Naive thymus-derived CD4-positive, alpha-beta T cell (primary cell): ENCODE measurements around the gene NPLOC4. TPM values are rescaled to one million over a fixed set of nuclear protein-coding genes. Genes with fewer than 3 reads are reported as not detected.

ENCODE experiments used
- ATAC-seq: fragments of 150-1000 bp; cut with Tn5 transposase; 2 replicates; pipeline ENCODE4 v1.10.0; 2021; ENCODE audit warnings: mild to moderate bottlenecking, moderate library complexity
- CTCF ChIA-PET: fragments of 350-600 bp; sonication (Branson Sonifier 250); formaldehyde crosslinking; loops from one replicate; lab custom pipeline; 2021; ENCODE audit warnings: antibody characterized with exemption; lab: Charles Lee
- POLR2A ChIA-PET: fragments of 350-600 bp; sonication (Branson Sonifier 250); formaldehyde crosslinking; loops from one replicate; lab custom pipeline; 2021; ENCODE audit warnings: antibody characterized with exemption, inconsistent platforms; lab: Charles Lee
- DNase-seq, 9 donors: peaks; one replicate each; pipeline versions ENCODE4 v3.0.0 to v3.0.0-alpha.2; 2020 to 2022; ENCODE audit warnings: mixed read lengths in 1 of 9
- H3K27ac ChIP-seq: one replicate; pipeline ENCODE4 v1.7.0; 2013; ENCODE audit warnings: mild to moderate bottlenecking, low read depth, low read length, moderate library complexity
- H3K27me3 ChIP-seq, 2 donors: one replicate each; pipeline ENCODE4 v1.7.0; 2013; ENCODE audit warnings: low read length in 2 of 2, mild to moderate bottlenecking in 2 of 2, moderate library complexity in 2 of 2; ENCODE audit not compliant: control insufficient read depth in 2 of 2, insufficient read depth in 2 of 2
- H3K36me3 ChIP-seq, 3 experiments: 1 replicate in 2 of 3; 2 replicates in 1 of 3; pipeline ENCODE4 v1.7.0; 2013; ENCODE audit warnings: low read length in 3 of 3, mild to moderate bottlenecking in 3 of 3, moderate library complexity in 1 of 3; ENCODE audit not compliant: insufficient read depth in 3 of 3, control insufficient read depth in 2 of 3
- H3K4me1 ChIP-seq, 2 donors: one replicate each; pipeline ENCODE4 v1.7.0; 2013; ENCODE audit warnings: low read length in 2 of 2, mild to moderate bottlenecking in 2 of 2, moderate library complexity in 1 of 2; ENCODE audit not compliant: control insufficient read depth in 2 of 2, insufficient read depth in 2 of 2
- H3K4me3 ChIP-seq: 2 replicates; pipeline ENCODE4 v1.7.0; 2013; ENCODE audit warnings: mild to moderate bottlenecking, low read length
- H3K9me3 ChIP-seq, 3 experiments: 1 replicate in 2 of 3; 2 replicates in 1 of 3; pipeline ENCODE4 v1.7.0; 2013; ENCODE audit warnings: low read length in 3 of 3; ENCODE audit not compliant: control insufficient read depth in 2 of 3
- H3K27ac Mint-ChIP-seq, 9 donors: one replicate each; pipeline ENCODE4 v1.8.0; 2020 to 2022; ENCODE audit warnings: mixed read lengths in 9 of 9, mild to moderate bottlenecking in 8 of 9, moderate library complexity in 5 of 9, inconsistent platforms in 2 of 9
- H3K27me3 Mint-ChIP-seq, 5 donors: one replicate each; pipeline ENCODE4 v1.8.0; 2021 to 2022; ENCODE audit warnings: mixed read lengths in 5 of 5, mild to moderate bottlenecking in 1 of 5
- H3K36me3 Mint-ChIP-seq, 5 donors: one replicate each; pipeline ENCODE4 v1.8.0; 2020 to 2022; ENCODE audit warnings: mixed read lengths in 5 of 5, mild to moderate bottlenecking in 3 of 5, inconsistent platforms in 1 of 5
- H3K4me1 Mint-ChIP-seq, 7 donors: one replicate each; pipeline ENCODE4 v1.8.0; 2020 to 2022; ENCODE audit warnings: mixed read lengths in 7 of 7, mild to moderate bottlenecking in 3 of 7, inconsistent platforms in 1 of 7
- H3K4me3 Mint-ChIP-seq, 10 donors: one replicate each; pipeline ENCODE4 v1.8.0; 2020 to 2022; ENCODE audit warnings: mild to moderate bottlenecking in 10 of 10, mixed read lengths in 10 of 10, moderate library complexity in 6 of 10, inconsistent platforms in 2 of 10
- H3K9me3 Mint-ChIP-seq, 11 donors: one replicate each; pipeline ENCODE4 v1.8.0; 2020 to 2022; ENCODE audit warnings: mixed read lengths in 11 of 11, mild to moderate bottlenecking in 4 of 11, inconsistent platforms in 1 of 11, moderate library complexity in 1 of 11
- intact Hi-C, 2 donors: fragments of 100-400 bp; cut with micrococcal nuclease; formaldehyde crosslinking; loops; one replicate each; pipeline ENCODE4 v1.15.1; 2023
- polyA plus RNA-seq, 2 donors: library from polyadenylated mRNA; unstranded; fragments of 300-500 nt; fragmentation: Illumina TruSeq; gene quantifications; one replicate each; pipeline ENCODE4 v1.2.3, GENCODE V29; 2021
- total RNA-seq, 6 experiments: library from RNA in 5 of 6; stranded (reverse) in 5 of 6; gene quantifications; 1 replicate in 5 of 6; 2 replicates in 1 of 6; pipeline ENCODE4 v1.2.3 and lab custom pipeline; 2021 to 2026

Gene NPLOC4
- total and polyA plus RNA-seq, 7 experiments from 2014 or later = 47.8 to 125 (median 84.2) TPM

GRCh38 chr17:81572563-81573168 lies 64.2 kb downstream of the NPLOC4 start:
- no peaks in the 10 kb centered on the region for H3K9me3 ChIP-seq
- no peak for DNase-seq
- peaks cover 19 to 85% (median 23%) of the 10 kb centered on the region in 3 experiments for H3K36me3 ChIP-seq
- Mint-ChIP-seq H3K36me3 (peaks cover 3 to 33% (median 17%) of the 10 kb centered on the region in 5 donors), H3K4me1 (peaks cover 0 to 6% (median 4%) of the 10 kb centered on the region in 7 donors), H3K27me3 (no peaks in the 10 kb centered on the region), H3K9me3 (peaks cover 0 to 1% (median 0%) of the 10 kb centered on the region in 11 donors), H3K27ac (no peak overlapping the region), H3K4me3 (no peak overlapping the region)
- H3K27me3 ChIP-seq = no peaks in the 10 kb centered on the region
- POLR2A ChIA-PET = no interaction called here
- intact Hi-C loops = no loop called here
- no peak overlapping the region for H3K4me3 ChIP-seq
- ATAC-seq = no peak
- no peaks in the 10 kb centered on the region for H3K4me1 ChIP-seq
- no peak overlapping the region for H3K27ac ChIP-seq
- CTCF ChIA-PET = interaction anchor here (1.0 kb wide), 1 partner anchor 29 kb away, joined by 3 read pairs; no protein-coding TSS in a partner anchor

- DNase-seq (no peak), ATAC-seq (no peak)
- Mint-ChIP-seq H3K27me3 (no peaks in the 10 kb centered on the region), H3K4me1 (peaks cover 0 to under 1% (median 0%) of the 10 kb centered on the region in 7 donors), H3K9me3 (no peaks in the 10 kb centered on the region), H3K4me3 (no peak overlapping the region), H3K27ac (no peak overlapping the region), H3K36me3 (peaks cover 0 to 33% (median 12%) of the 10 kb centered on the region in 5 donors)
- no peaks in the 10 kb centered on the region for H3K4me1 ChIP-seq
- H3K4me3 ChIP-seq = no peak overlapping the region
- intact Hi-C loops = no loop called here
- no peaks in the 10 kb centered on the region for H3K9me3 ChIP-seq
- no peak overlapping the region for H3K27ac ChIP-seq
- peaks cover 19 to 86% (median 27%) of the 10 kb centered on the region in 3 experiments for H3K36me3 ChIP-seq
- H3K27me3 ChIP-seq = no peaks in the 10 kb centered on the region
- POLR2A ChIA-PET = no interaction called here
- CTCF ChIA-PET = no interaction called here
Measured at GRCh38 chr17:81570964-81571363, 65.9 kb downstream of the NPLOC4 start.

GRCh38 chr17:81569986-81570514 lies 66.9 kb downstream of the NPLOC4 start:
- no peak for ATAC-seq
- intact Hi-C loops = no loop called here
- Histone ChIP-seq H3K27me3 (no peaks in the 10 kb centered on the region), H3K36me3 (peaks cover 19 to 87% (median 27%) of the 10 kb centered on the region in 3 experiments), H3K9me3 (no peaks in the 10 kb centered on the region), H3K4me1 (no peaks in the 10 kb centered on the region), H3K27ac (no peak overlapping the region), H3K4me3 (no peak overlapping the region)
- ChIA-PET CTCF (no interaction called here), POLR2A (no interaction called here)
- H3K9me3 Mint-ChIP-seq = no peaks in the 10 kb centered on the region
- no peak overlapping the region for H3K27ac Mint-ChIP-seq
- H3K36me3 Mint-ChIP-seq = peaks cover 0 to 38% (median 19%) of the 10 kb centered on the region in 5 donors
- DNase-seq = no peak
- no peaks in the 10 kb centered on the region for H3K27me3 Mint-ChIP-seq
- H3K4me1 Mint-ChIP-seq = peaks cover 0 to 6% (median 0%) of the 10 kb centered on the region in 7 donors
- H3K4me3 Mint-ChIP-seq = no peak overlapping the region

GRCh38 chr17:81568416-81568815 lies 68.5 kb downstream of the NPLOC4 start:
- no peak for DNase-seq
- H3K4me1 ChIP-seq = no peaks in the 10 kb centered on the region
- CTCF ChIA-PET = interaction anchor here (0.7 kb wide), 1 partner anchor 870 kb away, joined by 4 read pairs; no protein-coding TSS in a partner anchor
- no peaks in the 10 kb centered on the region for H3K9me3 ChIP-seq
- peaks cover 7 to 89% (median 21%) of the 10 kb centered on the region in 3 experiments for H3K36me3 ChIP-seq
- intact Hi-C loops = no loop called here
- H3K27ac Mint-ChIP-seq = peak overlapping the region in 2 of 9 donors; percentile 22 to 41
- H3K9me3 Mint-ChIP-seq = no peaks in the 10 kb centered on the region
- H3K27ac ChIP-seq = no peak overlapping the region
- no peak overlapping the region for H3K4me3 Mint-ChIP-seq
- peaks cover 0 to 40% (median 21%) of the 10 kb centered on the region in 5 donors for H3K36me3 Mint-ChIP-seq
- POLR2A ChIA-PET = no interaction called here
- ATAC-seq = no peak
- H3K4me1 Mint-ChIP-seq = peaks cover 0 to 6% (median 0%) of the 10 kb centered on the region in 7 donors
- no peak overlapping the region for H3K4me3 ChIP-seq
- H3K27me3 ChIP-seq = no peaks in the 10 kb centered on the region
- no peaks in the 10 kb centered on the region for H3K27me3 Mint-ChIP-seq

- peaks cover 0 to 39% (median 18%) of the 10 kb centered on the region in 5 donors for H3K36me3 Mint-ChIP-seq
- ATAC-seq (no peak), DNase-seq (no peak)
- Histone ChIP-seq H3K27ac (no peak overlapping the region), H3K4me1 (no peaks in the 10 kb centered on the region), H3K36me3 (peaks cover 7 to 92% (median 21%) of the 10 kb centered on the region in 3 experiments), H3K9me3 (no peaks in the 10 kb centered on the region), H3K4me3 (no peak overlapping the region), H3K27me3 (no peaks in the 10 kb centered on the region)
- H3K27ac Mint-ChIP-seq = no peak overlapping the region
- intact Hi-C loops = no loop called here
- no peak overlapping the region for H3K4me3 Mint-ChIP-seq
- peaks cover 0 to 6% (median 0%) of the 10 kb centered on the region in 7 donors for H3K4me1 Mint-ChIP-seq
- POLR2A ChIA-PET = interaction anchor here (1.4 to 1.5 kb wide), 2 partner anchors 10 to 15 kb away, joined by 3 read pairs; no protein-coding TSS in a partner anchor
- H3K27me3 Mint-ChIP-seq = no peaks in the 10 kb centered on the region
- no peaks in the 10 kb centered on the region for H3K9me3 Mint-ChIP-seq
- CTCF ChIA-PET = interaction anchor here (0.8 to 1.4 kb wide), 2 partner anchors 15 to 36 kb away, joined by 3 read pairs; no protein-coding TSS in a partner anchor
Measured at GRCh38 chr17:81567191-81567590, 69.7 kb downstream of the NPLOC4 start.

GRCh38 chr17:81566461-81567126 lies 70.3 kb downstream of the NPLOC4 start:
- Mint-ChIP-seq H3K27me3 (no peaks in the 10 kb centered on the region), H3K9me3 (no peaks in the 10 kb centered on the region), H3K36me3 (peaks cover 0 to 39% (median 18%) of the 10 kb centered on the region in 5 donors), H3K4me3 (no peak overlapping the region), H3K4me1 (peaks cover 0 to 6% (median 0%) of the 10 kb centered on the region in 7 donors), H3K27ac (peak overlapping the region in 2 of 9 donors; percentile 10 to 29)
- H3K36me3 ChIP-seq = peaks cover 7 to 94% (median 24%) of the 10 kb centered on the region in 3 experiments
- H3K4me3 ChIP-seq = no peak overlapping the region
- CTCF ChIA-PET = interaction anchor here (0.8 to 1.4 kb wide), 2 partner anchors 14 to 37 kb away, joined by 3 read pairs; no protein-coding TSS in a partner anchor
- no peak for DNase-seq
- POLR2A ChIA-PET = interaction anchor here (1.4 to 1.5 kb wide), 2 partner anchors 9 to 16 kb away, joined by 3 read pairs; no protein-coding TSS in a partner anchor
- no peaks in the 10 kb centered on the region for H3K27me3 ChIP-seq
- H3K4me1 ChIP-seq = no peaks in the 10 kb centered on the region
- no peaks in the 10 kb centered on the region for H3K9me3 ChIP-seq
- ATAC-seq = no peak
- intact Hi-C loops = no loop called here
- H3K27ac ChIP-seq = no peak overlapping the region
